Mucosa of gallbladder (tissue), 1 donor: Measurements from ENCODE around the gene ATAD3B. TPM values are rescaled to one million over a fixed set of nuclear protein-coding genes. Genes with fewer than 3 reads are reported as not detected.
"Not testable (repeated sequence)": the region's sequence is repeated elsewhere in the genome, so short reads cannot be mapped to it uniquely, and the experiment has no call there.

ENCODE experiments used
- DNase-seq: peaks from one replicate; pipeline ENCODE4 v3.0.0-alpha.2; 2020; ENCODE audit warnings: low spot score
- total RNA-seq: library from RNA; stranded (reverse); gene quantifications from one replicate; pipeline ENCODE4 v1.2.1, GENCODE V29; 2021
- donor health status: DM: no; HTN: no; CAD: no.

Gene ATAD3B
- total RNA-seq, 1 donor from 2014 or later, result 20.3 TPM

GRCh38 chr1:1510912-1511532, 39.5 kb downstream of the ATAD3B start:
- no peak for DNase-seq

- DNase-seq, result peak; percentile 99
Measured at GRCh38 chr1:1511533-1512285, 40.1 kb downstream of the ATAD3B start, which contains the start of gene ATAD3A. Gene ATAD3A (plus strand): TSS chr1:1512162. CDS start chr1:1512269, 107 bp downstream.

GRCh38 chr1:1512425-1512824, 40.9 kb downstream of the ATAD3B start:
- not testable (repeated sequence) for DNase-seq

DNA sequence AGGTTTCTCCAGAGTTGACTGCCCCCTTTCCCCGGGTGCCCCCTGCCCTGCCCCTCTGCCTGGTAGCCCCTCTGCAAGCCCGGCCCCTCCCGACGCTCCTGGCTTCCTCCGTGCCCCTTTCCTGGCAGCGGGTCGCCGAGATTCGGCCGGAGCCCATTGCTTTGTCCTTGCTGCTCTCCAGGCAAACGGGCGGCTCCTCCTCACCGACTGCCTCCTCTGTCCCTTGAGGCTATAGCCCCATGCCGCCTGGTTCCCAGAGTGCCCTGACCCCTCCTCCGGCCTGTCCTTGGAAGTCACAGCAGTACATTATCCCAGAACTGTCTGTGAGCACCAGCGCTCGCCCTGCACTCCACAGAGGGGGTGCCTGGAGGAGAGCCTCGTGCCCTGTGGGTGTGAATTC, 42.1 kb downstream of the ATAD3B start:
- DNase-seq, result not testable (repeated sequence)

DNA sequence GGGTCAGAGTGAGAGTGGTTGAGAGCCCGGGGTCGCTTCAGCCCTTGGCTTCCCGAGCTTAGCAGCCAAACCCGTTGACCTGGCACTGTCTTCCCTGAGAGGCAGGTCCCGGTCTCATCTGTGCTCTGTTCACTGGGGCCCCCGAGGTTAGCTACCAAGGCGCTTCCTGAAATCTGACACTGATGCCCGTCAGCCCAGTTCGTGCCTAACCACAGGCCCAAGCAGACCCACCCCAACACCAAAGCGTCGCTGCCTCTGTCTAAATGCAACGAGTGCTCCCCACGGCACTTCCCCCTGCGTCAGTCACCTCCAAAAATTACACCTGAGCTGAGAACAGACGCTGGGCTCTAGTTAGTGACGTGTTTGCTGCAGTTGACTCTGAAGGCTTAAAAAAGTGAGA, 42.8 kb downstream of the ATAD3B start:
- not testable (repeated sequence) for DNase-seq

DNA sequence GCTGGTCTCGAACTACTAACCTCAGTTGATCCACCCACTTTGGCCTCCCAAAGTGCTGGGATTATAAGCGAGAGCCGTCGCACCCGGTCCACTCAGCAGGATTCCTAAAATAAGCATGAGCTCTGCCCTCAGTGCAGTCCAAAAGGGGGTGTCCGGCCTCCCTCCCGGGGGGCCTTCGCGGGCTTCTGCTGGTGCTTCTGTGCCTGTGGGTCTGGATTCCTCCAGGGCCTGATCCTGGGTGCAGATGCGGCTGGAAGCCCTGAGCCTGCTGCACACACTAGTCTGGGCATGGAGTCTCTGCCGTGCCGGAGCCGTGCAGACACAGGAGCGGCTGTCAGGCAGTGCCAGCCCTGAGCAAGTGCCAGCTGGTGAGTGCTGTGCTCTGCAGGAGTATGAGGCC, 45.4 kb downstream of the ATAD3B start:
- not testable (repeated sequence) for DNase-seq

- DNase-seq, result no peak
Measured at GRCh38 chr1:1517973-1518620, 46.5 kb downstream of the ATAD3B start.

DNA sequence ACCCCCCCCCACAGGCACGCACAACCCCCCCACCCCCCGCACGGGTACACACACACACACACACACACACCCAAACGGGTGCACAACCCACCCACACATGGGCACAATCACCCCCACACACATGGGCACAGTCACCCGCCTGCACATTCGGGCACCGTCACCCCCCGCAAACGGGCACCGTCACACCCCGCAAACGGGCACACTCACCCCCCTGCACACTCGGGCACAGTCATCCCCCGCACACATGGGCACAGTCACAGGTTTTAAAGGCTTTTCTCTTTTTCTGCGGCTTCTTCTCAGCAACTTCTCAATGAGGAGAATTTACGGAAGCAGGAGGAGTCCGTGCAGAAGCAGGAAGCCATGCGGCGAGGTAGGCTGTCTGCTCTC, 47.0 kb downstream of the ATAD3B start:
- DNase-seq, result not testable (repeated sequence)

DNA sequence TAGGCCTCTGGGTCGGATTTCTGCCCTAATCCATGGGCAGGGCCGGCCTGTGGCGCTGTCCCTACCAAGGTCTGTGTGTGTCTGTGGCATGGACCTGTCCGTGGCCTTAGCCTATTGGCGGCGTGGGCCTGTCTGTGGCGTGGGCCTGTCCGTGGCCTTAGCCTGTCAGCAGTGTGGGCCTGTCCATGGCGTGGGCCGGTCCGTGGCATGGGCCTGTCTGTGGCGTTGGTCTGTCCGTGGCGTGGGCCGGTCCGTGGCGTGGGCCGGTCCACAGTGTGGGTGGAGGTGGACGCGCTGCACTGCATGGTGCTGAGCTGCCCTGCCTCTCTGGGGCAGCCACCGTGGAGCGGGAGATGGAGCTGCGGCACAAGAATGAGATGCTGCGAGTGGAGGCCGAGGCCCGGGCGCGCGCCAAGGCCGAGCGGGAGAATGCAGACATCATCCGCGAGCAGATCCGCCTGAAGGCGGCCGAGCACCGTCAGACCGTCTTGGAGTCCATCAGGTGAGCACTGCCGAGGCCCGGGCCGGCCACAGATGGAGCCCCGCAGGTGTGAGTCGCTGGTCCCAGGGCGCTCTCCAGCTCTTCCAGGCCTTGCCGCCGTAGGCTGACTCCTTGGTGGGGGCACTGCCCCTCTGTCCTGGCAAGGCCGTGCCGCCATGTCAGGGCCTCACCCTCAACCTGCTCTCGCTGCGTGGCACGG, 48.4 kb downstream of the ATAD3B start:
- not testable (repeated sequence) for DNase-seq

- DNase-seq, result no peak
Measured at GRCh38 chr1:1521331-1521730, 49.8 kb downstream of the ATAD3B start.

- not testable (repeated sequence) for DNase-seq
Measured at GRCh38 chr1:1522536-1522935, 51.0 kb downstream of the ATAD3B start.

- not testable (repeated sequence) for DNase-seq
Measured at GRCh38 chr1:1523226-1523625, 51.7 kb downstream of the ATAD3B start.

- not testable (repeated sequence) for DNase-seq
Measured at GRCh38 chr1:1523651-1524050, 52.1 kb downstream of the ATAD3B start.

DNA sequence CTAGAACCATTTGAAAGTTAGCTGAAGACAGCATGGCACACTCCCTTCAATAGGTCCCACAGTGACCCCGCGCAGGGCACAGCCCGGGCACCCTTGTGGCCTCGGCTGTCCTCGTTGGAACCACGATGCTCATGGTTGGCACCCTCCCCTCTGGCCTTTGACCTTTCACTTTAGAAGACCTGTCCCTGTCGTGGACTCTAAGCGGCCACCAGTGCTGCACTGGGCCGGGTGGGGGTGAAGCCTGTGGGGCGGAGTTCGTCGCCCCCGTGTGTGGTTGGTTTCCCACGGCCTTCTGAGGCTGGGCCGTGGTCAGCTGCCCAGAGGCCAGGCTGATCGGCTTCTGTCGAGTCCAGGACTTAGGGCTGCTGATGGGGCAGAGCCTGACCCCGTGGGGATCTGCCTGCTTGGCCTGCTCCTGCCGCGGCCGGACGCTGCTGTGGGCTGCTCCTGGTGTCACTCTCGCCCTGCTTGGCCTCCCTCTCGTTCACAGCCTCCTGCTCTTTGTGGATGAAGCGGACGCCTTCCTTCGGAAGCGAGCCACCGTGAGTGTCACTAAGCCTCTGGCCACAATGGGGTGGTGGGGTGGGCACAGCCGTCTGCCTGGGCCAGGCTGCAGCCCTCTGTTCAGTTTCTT, 53.3 kb downstream of the ATAD3B start:
- DNase-seq, result not testable (repeated sequence)

- not testable (repeated sequence) for DNase-seq
Measured at GRCh38 chr1:1526476-1526875, 54.9 kb downstream of the ATAD3B start.

DNA sequence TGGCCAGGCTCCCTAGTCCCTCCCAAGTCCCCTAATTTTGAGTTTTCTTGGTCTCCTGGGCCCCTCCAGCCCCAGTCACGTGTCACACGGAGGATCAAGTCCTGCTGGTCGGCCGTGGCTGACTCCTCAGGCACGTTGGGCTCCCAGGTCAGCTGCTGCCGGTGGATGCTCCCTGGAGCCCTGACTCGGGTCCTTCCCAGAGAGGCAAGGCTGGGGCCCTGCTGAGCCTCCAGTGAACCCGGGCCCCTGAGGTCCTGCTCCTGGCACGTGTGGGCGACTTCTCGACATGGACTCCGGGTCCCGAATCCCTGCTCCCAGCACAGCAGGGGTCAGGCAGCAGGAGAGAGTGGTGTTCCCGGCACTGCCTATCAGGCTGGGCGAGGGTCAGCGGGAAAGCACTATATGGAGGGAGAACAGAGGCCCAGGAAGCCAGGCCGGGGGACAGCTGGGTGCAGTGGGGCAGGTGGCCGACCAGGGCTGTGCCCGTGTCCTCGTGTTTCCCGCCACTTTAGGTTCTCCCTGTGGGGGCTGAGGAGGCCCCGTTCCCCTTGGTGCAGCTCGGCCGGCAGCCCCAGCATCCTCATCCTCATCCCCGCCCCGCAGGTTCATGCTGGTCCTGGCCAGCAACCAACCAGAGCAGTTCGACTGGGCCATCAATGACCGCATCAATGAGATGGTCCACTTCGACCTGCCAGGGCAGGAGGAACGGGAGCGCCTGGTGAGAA, 55.7 kb downstream of the ATAD3B start:
- DNase-seq, result no peak

DNA sequence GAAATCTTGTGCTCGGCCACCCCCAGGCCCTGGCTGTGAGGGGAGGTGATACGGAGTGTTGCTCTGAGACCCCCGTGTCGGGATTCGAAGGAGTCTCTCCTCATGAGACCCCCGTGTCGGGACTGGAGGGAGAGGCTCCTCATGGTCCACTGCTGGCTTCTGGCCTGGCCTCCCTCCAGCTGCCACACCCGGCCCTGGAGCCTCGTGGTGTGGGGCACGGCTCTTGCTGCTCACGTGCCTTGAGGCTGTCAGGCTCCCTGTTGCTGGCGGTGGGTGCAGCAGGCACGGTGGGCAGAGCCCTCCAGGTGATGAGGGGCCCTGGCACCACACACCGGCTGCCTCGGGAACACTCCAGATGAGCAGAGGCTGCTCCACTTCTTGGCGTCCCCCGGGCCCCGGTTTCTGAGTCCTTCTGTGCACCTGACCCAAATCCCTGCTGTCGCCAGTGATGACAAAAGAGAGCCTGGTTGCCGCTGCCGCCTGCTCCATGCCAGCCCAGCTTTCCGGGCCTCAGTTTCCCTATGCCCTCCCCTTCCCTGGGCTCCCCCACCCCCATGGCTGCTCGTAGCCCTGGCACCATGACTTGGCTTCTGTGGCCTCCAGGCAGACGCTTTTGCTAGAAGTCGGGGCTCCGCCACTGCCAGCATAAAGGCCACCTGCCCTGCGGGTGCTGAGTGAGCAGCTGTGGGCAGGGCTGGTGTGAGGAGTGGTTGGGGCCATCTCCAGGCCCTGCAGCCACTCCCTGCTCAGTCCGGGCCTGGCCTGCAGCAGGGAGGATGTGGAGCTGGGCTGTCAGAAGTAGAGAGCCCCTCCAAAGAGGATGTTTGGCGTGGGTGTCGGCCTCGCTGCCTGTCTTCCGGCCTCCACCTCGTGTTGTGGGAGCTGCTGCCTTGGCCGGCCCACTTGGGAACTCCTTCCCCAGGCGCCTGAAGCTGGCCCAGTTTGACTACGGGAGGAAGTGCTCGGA, 57.0 kb downstream of the ATAD3B start:
- no peak for DNase-seq

GRCh38 chr1:1529321-1529720, 57.8 kb downstream of the ATAD3B start:
- no peak for DNase-seq

DNA sequence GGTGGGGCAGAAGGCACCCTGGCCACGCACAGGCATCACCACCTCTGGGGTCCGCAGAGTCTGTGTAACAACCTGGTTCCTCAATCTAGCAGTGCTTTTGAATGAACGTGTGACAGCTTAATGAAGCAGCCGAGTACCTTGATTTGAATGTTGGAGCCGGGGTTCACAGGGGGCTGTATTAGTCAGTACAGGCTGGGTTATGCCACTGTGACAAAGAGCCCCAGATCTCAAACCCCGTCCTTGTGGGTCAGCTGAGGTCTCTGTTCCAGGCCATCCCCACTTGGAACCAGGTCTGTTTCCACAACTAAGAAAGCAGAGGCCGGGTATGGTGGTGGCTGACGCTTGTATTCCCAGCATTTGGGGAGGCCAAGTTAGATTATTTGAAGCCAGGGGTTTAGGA, 58.4 kb downstream of the ATAD3B start:
- DNase-seq, result no peak

GRCh38 chr1:1531947-1532346, 60.4 kb downstream of the ATAD3B start:
- no peak for DNase-seq
